HCT116 (cell line): ENCODE results near the gene FNDC3B. TPM values are rescaled to one million over a fixed set of nuclear protein-coding genes. Genes with fewer than 3 reads are reported as not detected.

Source experiments
- ATAC-seq: fragments of 200-7000 bp; cut with Tn5 transposase; 2 replicates; pipeline ENCODE4 v1.9.1; 2020; ENCODE audit warnings: mild to moderate bottlenecking, moderate library complexity
- BruUV-seq: library from RNA; stranded (reverse); fragments of 400-500 nt; replicated peaks from 2 replicates; lab custom pipeline; 2021; lab: Mats Ljungman, UMichigan
- CTCF ChIA-PET: fragments of 300-600 bp; sonication (Branson Sonifier 250); formaldehyde crosslinking; loops from one replicate; lab custom pipeline; 2021; ENCODE audit warnings: antibody characterized with exemption; lab: Charles Lee
- POLR2A ChIA-PET: fragments of 300-600, 350-600 bp; sonication (Branson Sonifier 250); formaldehyde crosslinking; loops from one replicate; lab custom pipeline; 2021; ENCODE audit warnings: antibody characterized with exemption; lab: Charles Lee
- RAD21 ChIA-PET, 2 experiments: fragments of 300-600 bp; sonication (Branson Sonifier 250); formaldehyde crosslinking; loops; one replicate each; lab custom pipeline; 2023; ENCODE audit warnings: low total read pairs in 2 of 2; ENCODE audit not compliant: uncharacterized antibody in 2 of 2, unreplicated experiment in 2 of 2, low non-redundant PET in 1 of 2; lab: Charles Lee
- DNase-seq: peaks from one replicate; pipeline ENCODE4 v3.0.0-alpha.2; 2010; ENCODE audit warnings: low read depth, low spot score
- H2AFZ ChIP-seq: fragments of 200-600 bp; shearing (Covaris generic), sonication (generic); 2 replicates; pipeline ENCODE4 v1.6.1; 2017; ENCODE audit warnings: low read depth, mixed run types, mixed read lengths, antibody characterized with exemption, low read length; ENCODE audit not compliant: poor library complexity, severe bottlenecking
- H3K27ac ChIP-seq: 2 replicates; pipeline ENCODE4 v1.5.1; 2012; ENCODE audit warnings: low read depth, low read length
- H3K27me3 ChIP-seq: fragments of 200-600 bp; sonication (generic); 2 replicates; pipeline ENCODE4 v1.6.1; 2016; ENCODE audit warnings: mixed run types, low read length, mixed read lengths; ENCODE audit not compliant: insufficient read depth
- H3K36me3 ChIP-seq, 2 experiments: fragments of 200-500 bp in 1 of 2; fragments of 200-600 bp in 1 of 2; sonication (Bioruptor generic) in 1 of 2; sonication (generic) in 1 of 2; 2 replicates each; pipeline versions ENCODE4 v1.5.1 to v1.6.1; 2014 to 2016; ENCODE audit warnings: low read length in 2 of 2, inconsistent platforms in 1 of 2, mixed read lengths in 1 of 2, mixed run types in 1 of 2; ENCODE audit not compliant: insufficient read depth in 2 of 2, control insufficient read depth in 1 of 2
- H3K4me1 ChIP-seq, 2 experiments: fragments of 200-600 bp in 1 of 2; sonication (generic) in 1 of 2; 2 replicates each; pipeline versions ENCODE4 v1.5.1 to v1.6.1; 2012 to 2017; ENCODE audit warnings: low read length in 2 of 2, inconsistent platforms in 1 of 2, mild to moderate bottlenecking in 1 of 2, mixed read lengths in 1 of 2, mixed run types in 1 of 2, moderate library complexity in 1 of 2; ENCODE audit not compliant: insufficient read depth in 2 of 2, control insufficient read depth in 1 of 2
- H3K4me2 ChIP-seq: fragments of 200-600 bp; sonication (generic); 2 replicates; pipeline ENCODE4 v1.6.1; 2017; ENCODE audit warnings: mixed run types, low read length, mixed read lengths
- H3K4me3 ChIP-seq, 2 experiments: fragments of 200-600 bp in 1 of 2; sonication (generic) in 1 of 2; replicated peaks in 1 of 2; 2 replicates each; pipeline ENCODE4 v1.5.1; 2011 to 2016; ENCODE audit warnings: low read length in 2 of 2, control low read depth in 1 of 2, low read depth in 1 of 2, mild to moderate bottlenecking in 1 of 2, mixed read lengths in 1 of 2, mixed run types in 1 of 2
- H3K79me2 ChIP-seq: fragments of 200-600 bp; sonication (generic); 2 replicates; pipeline ENCODE4 v1.6.1; 2017; ENCODE audit warnings: mild to moderate bottlenecking, mixed run types, low read length, moderate library complexity, mixed read lengths; ENCODE audit not compliant: insufficient read depth
- H3K9ac ChIP-seq: fragments of 200-600 bp; sonication (generic); 2 replicates; pipeline ENCODE4 v1.6.1; 2016; ENCODE audit warnings: low read length, mixed read lengths
- H3K9me2 ChIP-seq: fragments of 200-600 bp; sonication (generic), shearing (Covaris generic); 2 replicates; pipeline ENCODE4 v1.6.1; 2017; ENCODE audit warnings: mixed run types, mild to moderate bottlenecking, moderate library complexity; ENCODE audit not compliant: insufficient read depth
- H3K9me3 ChIP-seq, 2 experiments: fragments of 200-500 bp in 1 of 2; fragments of 200-600 bp in 1 of 2; sonication (Bioruptor generic) in 1 of 2; sonication (generic) in 1 of 2; 2 replicates each; pipeline ENCODE4 v1.6.1; 2014 to 2017; ENCODE audit warnings: low read length in 2 of 2, mixed read lengths in 2 of 2, inconsistent platforms in 1 of 2, low read depth in 1 of 2, mild to moderate bottlenecking in 1 of 2, mixed run types in 1 of 2, moderate library complexity in 1 of 2; ENCODE audit not compliant: control insufficient read depth in 1 of 2, insufficient read depth in 1 of 2
- H4K20me1 ChIP-seq: fragments of 200-600 bp; sonication (generic), shearing (Covaris generic); 2 replicates; pipeline ENCODE4 v1.6.1; 2017; ENCODE audit warnings: mixed run types, mild to moderate bottlenecking, moderate library complexity; ENCODE audit not compliant: insufficient read depth
- ELF1 ChIP-seq: IDR thresholded peaks from 2 replicates; pipeline ENCODE4 v1.6.1; 2012; ENCODE audit warnings: low read depth, borderline replicate concordance
- EZH2 ChIP-seq: fragments of 200-600 bp; sonication (generic); IDR thresholded peaks from 2 replicates; pipeline ENCODE4 v1.6.1; 2017; ENCODE audit warnings: antibody characterized with exemption, mixed run types
- FOSL1 ChIP-seq: IDR thresholded peaks from 2 replicates; pipeline ENCODE4 v1.6.1; 2012; ENCODE audit warnings: low read depth
- JUND ChIP-seq: IDR thresholded peaks from 2 replicates; pipeline ENCODE4 v1.6.1; 2012
- POLR2A ChIP-seq: IDR thresholded peaks from 2 replicates; pipeline ENCODE4 v1.7.0; 2011; ENCODE audit warnings: borderline replicate concordance; ENCODE audit not compliant: insufficient read depth, insufficient read length; ENCODE audit errors: extremely low read depth
- POLR2AphosphoS5 ChIP-seq: IDR thresholded peaks from 2 replicates; pipeline ENCODE4 v1.6.1; 2011; ENCODE audit warnings: mild to moderate bottlenecking, low read depth, low read length, moderate library complexity
- REST ChIP-seq: IDR thresholded peaks from 2 replicates; pipeline ENCODE4 v1.6.1; 2012; ENCODE audit warnings: low read depth
- SIN3A ChIP-seq: IDR thresholded peaks from 2 replicates; pipeline ENCODE4 v1.6.1; 2012; ENCODE audit warnings: low read depth
- SP1 ChIP-seq: IDR thresholded peaks from 2 replicates; pipeline ENCODE4 v1.6.1; 2012; ENCODE audit warnings: low read depth
- TCF7L2 ChIP-seq: IDR thresholded peaks from 2 replicates; pipeline ENCODE4 v1.7.0; 2011; ENCODE audit warnings: borderline replicate concordance, inconsistent platforms; ENCODE audit not compliant: insufficient read depth, insufficient read length; ENCODE audit errors: extremely low read depth
- YY1 ChIP-seq: IDR thresholded peaks from 2 replicates; pipeline ENCODE4 v1.6.1; 2011; ENCODE audit warnings: low read length, low read depth, moderate library complexity, mild to moderate bottlenecking; ENCODE audit not compliant: insufficient replicate concordance; ENCODE audit errors: extremely low read depth
- ZBTB33 ChIP-seq: IDR thresholded peaks from 2 replicates; pipeline ENCODE4 v1.6.1; 2011; ENCODE audit warnings: mild to moderate bottlenecking, low read length, moderate library complexity; ENCODE audit not compliant: insufficient replicate concordance; ENCODE audit errors: extremely low read depth
- ZFX ChIP-seq: fragments of 450-650 bp; IDR thresholded peaks from 2 replicates; pipeline ENCODE4 v1.6.1; 2017
- ZNF274 ChIP-seq: fragments of 200-500 bp; sonication (Bioruptor generic); IDR thresholded peaks from 2 replicates; pipeline ENCODE4 v1.6.1; 2014; ENCODE audit warnings: mild to moderate bottlenecking, low read depth, low read length, inconsistent platforms
- intact Hi-C: fragments of 100-400 bp; cut with micrococcal nuclease; formaldehyde crosslinking; loops from 2 replicates; pipeline ENCODE4 v1.10.0; 2022
- total RNA-seq: library from RNA; stranded (reverse); gene quantifications from one replicate; pipeline ENCODE4 v1.2.1, GENCODE V29; 2021; ENCODE audit not compliant: unreplicated experiment
- TF ChIP-seq, protein P1 (sequence below): IDR thresholded peaks from 2 replicates; pipeline ENCODE4 v1.6.1; 2012
- TF ChIP-seq, protein P2 (sequence below), 3 experiments: fragments of 200-600 bp in 1 of 3; sonication (generic) in 1 of 3; IDR thresholded peaks in 2 of 3; conservative IDR thresholded peaks in 1 of 3; 2 replicates each; pipeline ENCODE4 v1.5.1; 2012 to 2017; ENCODE audit warnings: low read depth in 2 of 3, low read length in 2 of 3, antibody characterized with exemption in 1 of 3, borderline replicate concordance in 1 of 3, control low read depth in 1 of 3, mild to moderate bottlenecking in 1 of 3, mixed read lengths in 1 of 3, mixed run types in 1 of 3, moderate library complexity in 1 of 3; ENCODE audit not compliant: insufficient read depth in 1 of 3
- TF ChIP-seq, protein P3 (sequence below): IDR thresholded peaks from 2 replicates; pipeline ENCODE4 v1.6.1; 2012

FNDC3B gene
- total RNA-seq, 1 experiment from 2014 or later: 45.7 TPM

GRCh38 chr3:172199850-172200369 lies 160.5 kb downstream of the FNDC3B start:
- Histone ChIP-seq H3K9ac (no peak overlapping the region), H3K4me2 (no peak overlapping the region), H3K9me3 (no peaks in the 10 kb centered on the region), H3K36me3 (no peaks in the 10 kb centered on the region), H4K20me1 (no peaks in the 10 kb centered on the region), H2AFZ (no peak overlapping the region), H3K79me2 (0 out of 2 replicates have a peak, but pooled peaks cover 5% of the 10 kb centered on the region), H3K4me3 (no peak overlapping the region), H3K27me3 (no peaks in the 10 kb centered on the region), H3K9me2 (no peaks in the 10 kb centered on the region), H3K27ac (no peak overlapping the region), H3K4me1 (peaks cover 2 to 3% of the 10 kb centered on the region in 2 experiments; a peak in 1 of 4 replicates)
- ATAC-seq (no peak), DNase-seq (no peak)
- ChIA-PET CTCF (no interaction called here), RAD21 (no interaction called here), POLR2A (no interaction called here)
- intact Hi-C loops: no loop called here
- no TSS peak for BruUV-seq
- TF ChIP-seq ZFX (no peak), ZNF274 (no peak), TCF7L2 (no peak), SP1 (no peak), JUND (no peak), POLR2AphosphoS5 (no peak), EZH2 (no peak), FOSL1 (no peak), REST (no peak), YY1 (no peak), POLR2A (no peak), ZBTB33 (no peak), SIN3A (no peak), ELF1 (no peak)
- TF ChIP-seq, protein P1, sequence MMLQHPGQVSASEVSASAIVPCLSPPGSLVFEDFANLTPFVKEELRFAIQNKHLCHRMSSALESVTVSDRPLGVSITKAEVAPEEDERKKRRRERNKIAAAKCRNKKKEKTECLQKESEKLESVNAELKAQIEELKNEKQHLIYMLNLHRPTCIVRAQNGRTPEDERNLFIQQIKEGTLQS: no peak
- TF ChIP-seq, protein P2, sequence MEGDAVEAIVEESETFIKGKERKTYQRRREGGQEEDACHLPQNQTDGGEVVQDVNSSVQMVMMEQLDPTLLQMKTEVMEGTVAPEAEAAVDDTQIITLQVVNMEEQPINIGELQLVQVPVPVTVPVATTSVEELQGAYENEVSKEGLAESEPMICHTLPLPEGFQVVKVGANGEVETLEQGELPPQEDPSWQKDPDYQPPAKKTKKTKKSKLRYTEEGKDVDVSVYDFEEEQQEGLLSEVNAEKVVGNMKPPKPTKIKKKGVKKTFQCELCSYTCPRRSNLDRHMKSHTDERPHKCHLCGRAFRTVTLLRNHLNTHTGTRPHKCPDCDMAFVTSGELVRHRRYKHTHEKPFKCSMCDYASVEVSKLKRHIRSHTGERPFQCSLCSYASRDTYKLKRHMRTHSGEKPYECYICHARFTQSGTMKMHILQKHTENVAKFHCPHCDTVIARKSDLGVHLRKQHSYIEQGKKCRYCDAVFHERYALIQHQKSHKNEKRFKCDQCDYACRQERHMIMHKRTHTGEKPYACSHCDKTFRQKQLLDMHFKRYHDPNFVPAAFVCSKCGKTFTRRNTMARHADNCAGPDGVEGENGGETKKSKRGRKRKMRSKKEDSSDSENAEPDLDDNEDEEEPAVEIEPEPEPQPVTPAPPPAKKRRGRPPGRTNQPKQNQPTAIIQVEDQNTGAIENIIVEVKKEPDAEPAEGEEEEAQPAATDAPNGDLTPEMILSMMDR (IDR thresholded peaks at IDR 0.05 in 2 of 3, conservative IDR thresholded peaks at IDR 0.05 in 1 of 3; ENCODE audit: borderline replicate concordance in 1 of 3, insufficient read depth in 1 of 3, low read depth in 2 of 3, low read length in 2 of 3): no peak
- TF ChIP-seq, protein P3, sequence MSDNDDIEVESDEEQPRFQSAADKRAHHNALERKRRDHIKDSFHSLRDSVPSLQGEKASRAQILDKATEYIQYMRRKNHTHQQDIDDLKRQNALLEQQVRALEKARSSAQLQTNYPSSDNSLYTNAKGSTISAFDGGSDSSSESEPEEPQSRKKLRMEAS: no peak
